Activated CD8-positive, alpha-beta memory T cell treated with anti-CD3 and anti-CD28 coated beads, Interleukin-2, amount 50 U/mL, for 48 hours (primary cell): ENCODE measurements around the gene BET1L.

Experiments
- DNase-seq: peaks from one replicate; pipeline ENCODE4 v3.0.0-alpha.2; 2020

Gene BET1L

GRCh38 chr11:209275-210121 lies 2.3 kb upstream of the BET1L start:
- DNase-seq: no peak

GRCh38 chr11:208917-209260 lies 1.7 kb upstream of the BET1L start:
- no peak for DNase-seq

GRCh38 chr11:208181-208916 lies 1.1 kb upstream of the BET1L start:
- DNase-seq: peak; percentile 90

- no peak for DNase-seq
Measured at GRCh38 chr11:207863-208180, 623 bp upstream of the BET1L start.

- DNase-seq: peak; percentile 62
Measured at GRCh38 chr11:206526-207207, 532 bp downstream of the BET1L start.

GRCh38 chr11:206002-206384 lies 1.2 kb downstream of the BET1L start:
- DNase-seq: peak; percentile 50

- DNase-seq: peak; percentile 48
Measured at GRCh38 chr11:205221-206001, 1.8 kb downstream of the BET1L start.

- DNase-seq: peak; percentile 46
Measured at GRCh38 chr11:204587-205109, 2.6 kb downstream of the BET1L start.

- DNase-seq: peak; percentile 52
Measured at GRCh38 chr11:203945-204586, 3.1 kb downstream of the BET1L start.

- DNase-seq: peak; percentile 50
Measured at GRCh38 chr11:203056-203944, 3.9 kb downstream of the BET1L start.

- peak; percentile 52 for DNase-seq
Measured at GRCh38 chr11:202490-202889, 4.7 kb downstream of the BET1L start.

GRCh38 chr11:201966-202365 lies 5.2 kb downstream of the BET1L start:
- DNase-seq: no peak

- no peak for DNase-seq
Measured at GRCh38 chr11:200224-201003, 6.8 kb downstream of the BET1L start.

- no peak for DNase-seq
Measured at GRCh38 chr11:199782-200181, 7.4 kb downstream of the BET1L start.

- peak; percentile 48 for DNase-seq
Measured at GRCh38 chr11:199004-199581, 8.1 kb downstream of the BET1L start.

- no peak for DNase-seq
Measured at GRCh38 chr11:198236-198806, 8.9 kb downstream of the BET1L start.

- no peak for DNase-seq
Measured at GRCh38 chr11:197741-198235, 9.4 kb downstream of the BET1L start.

- peak; percentile 47 for DNase-seq
Measured at GRCh38 chr11:196786-197731, 10.1 kb downstream of the BET1L start.
